K562 (cell line): ENCODE results near the gene FRYL. TPM values are rescaled to one million over a fixed set of nuclear protein-coding genes. Genes with fewer than 3 reads are reported as not detected.

Source experiments
- ATAC-seq: fragments of 200-7000 bp; cut with Tn5 transposase; 3 replicates; pipeline ENCODE4 v1.9.1; 2020; ENCODE audit warnings: moderate library complexity
- BruUV-seq: library from RNA; stranded (reverse); fragments of 400-500 nt; replicated peaks from 2 replicates; lab custom pipeline; 2021; lab: Mats Ljungman, UMichigan
- CTCF ChIA-PET: fragments of 300-600 bp; formaldehyde crosslinking; extraction: SDS; loops from one replicate; lab custom pipeline; 2021; ENCODE audit warnings: low intra/inter-chr PET ratio; lab: Yijun Ruan, JAX
- POLR2A ChIA-PET: fragments of 300-600, 350-650 bp; sonication (Branson Sonifier 250); formaldehyde crosslinking; extraction: SDS; loops from one replicate; lab custom pipeline; 2021; ENCODE audit warnings: antibody characterized with exemption, inconsistent platforms; lab: Yijun Ruan, JAX
- DNase-seq, 4 experiments: peaks; one replicate each; pipeline versions ENCODE4 v3.0.0 to v3.0.0-alpha.2; 2011 to 2018; ENCODE audit warnings: low spot score in 3 of 4, mixed read lengths in 3 of 4; ENCODE audit errors: extremely low read depth in 1 of 4
- FAIRE-seq: peaks from 2 replicates; lab custom pipeline; 2011; peaks lifted over from hg19 to GRCh38; lab: Jason Lieb, UNC
- H2AFZ ChIP-seq: 2 replicates; pipeline ENCODE4 v1.6.0; 2011; ENCODE audit warnings: low read depth, low read length, control low read depth, inconsistent platforms
- H3K27ac ChIP-seq: fragments of 200-600 bp; 3 replicates; pipeline ENCODE4 v1.8.0; 2011; ENCODE audit warnings: low read depth, mild to moderate bottlenecking, control low read depth, inconsistent platforms, low read length, moderate library complexity, mixed read lengths; ENCODE audit errors: extremely low read depth
- H3K27me3 ChIP-seq, 2 experiments: fragments of 300-600 bp in 1 of 2; 2 replicates in 1 of 2; 3 replicates in 1 of 2; pipeline versions ENCODE4 v1.6.0 to v1.8.0; 2011; ENCODE audit warnings: inconsistent platforms in 2 of 2, low read length in 2 of 2, mild to moderate bottlenecking in 1 of 2, mixed read lengths in 1 of 2, moderate library complexity in 1 of 2; ENCODE audit not compliant: control insufficient read depth in 2 of 2, insufficient read depth in 2 of 2
- H3K36me3 ChIP-seq: fragments of 300-600 bp; 3 replicates; pipeline ENCODE4 v1.8.0; 2011; ENCODE audit warnings: mild to moderate bottlenecking, low read length, inconsistent platforms; ENCODE audit not compliant: control insufficient read depth, insufficient read depth
- H3K4me1 ChIP-seq, 2 experiments: fragments of 200-600 bp in 1 of 2; replicated peaks in 1 of 2; 2 replicates in 1 of 2; 3 replicates in 1 of 2; pipeline versions ENCODE4 v1.5.1 to v1.8.0; 2011; ENCODE audit warnings: inconsistent platforms in 2 of 2, low read length in 2 of 2, mild to moderate bottlenecking in 1 of 2, mixed read lengths in 1 of 2, moderate library complexity in 1 of 2; ENCODE audit not compliant: control insufficient read depth in 2 of 2, insufficient read depth in 2 of 2
- H3K4me2 ChIP-seq: 2 replicates; pipeline ENCODE4 v1.6.1; 2011; ENCODE audit warnings: low read length, control low read depth, inconsistent platforms, mixed read lengths; ENCODE audit not compliant: insufficient read depth
- H3K4me3 ChIP-seq: fragments of 200-600 bp; sonication (generic), shearing (Covaris generic); 2 replicates; pipeline ENCODE4 v1.5.1; 2016; ENCODE audit warnings: control low read depth, inconsistent platforms
- H3K79me2 ChIP-seq: fragments of 200-600 bp; 3 replicates; pipeline ENCODE4 v1.8.0; 2011; ENCODE audit warnings: low read length, inconsistent platforms; ENCODE audit not compliant: control insufficient read depth, insufficient read depth
- H3K9ac ChIP-seq, 2 experiments: 2 replicates each; pipeline versions ENCODE4 v1.6.0 to v1.6.1; 2011; ENCODE audit warnings: low read depth in 2 of 2, low read length in 2 of 2, control low read depth in 1 of 2, inconsistent platforms in 1 of 2, mild to moderate bottlenecking in 1 of 2, mixed read lengths in 1 of 2; ENCODE audit not compliant: insufficient read depth in 1 of 2
- H3K9me1 ChIP-seq: one replicate; pipeline ENCODE4 v1.6.0; 2011; ENCODE audit warnings: inconsistent platforms, mild to moderate bottlenecking, low read length, moderate library complexity; ENCODE audit not compliant: control insufficient read depth, insufficient read depth
- H3K9me3 ChIP-seq: replicated peaks from 2 replicates; pipeline ENCODE4 v1.5.1; 2011; ENCODE audit warnings: low read depth, low read length, inconsistent platforms; ENCODE audit not compliant: control insufficient read depth, insufficient read depth
- H4K20me1 ChIP-seq: replicated peaks from 2 replicates; pipeline ENCODE4 v1.6.1; 2011; ENCODE audit warnings: low read length, inconsistent platforms, mixed read lengths; ENCODE audit not compliant: control insufficient read depth, insufficient read depth
- ARID1B ChIP-seq: fragments of 450-650 bp; IDR thresholded peaks from 2 replicates; pipeline ENCODE4 v1.6.1; 2016; ENCODE audit warnings: antibody characterized with exemption, mild to moderate bottlenecking, inconsistent platforms
- CBX2 ChIP-seq: fragments of 200-600 bp; sonication (generic); IDR thresholded peaks from one replicate; pipeline ENCODE4 v1.6.1; 2012; ENCODE audit warnings: mild to moderate bottlenecking, low read length, inconsistent platforms; ENCODE audit not compliant: insufficient read depth, poor library complexity, severe bottlenecking
- FOSL1 ChIP-seq: fragments of 200-800 bp; sonication (Bioruptor generic); conservative IDR thresholded peaks from 2 replicates; pipeline ENCODE4 v1.6.1; 2016; ENCODE audit warnings: missing genetic modification characterization, missing compliant biosample characterization
- FOXP1 ChIP-seq: sonication (generic); formaldehyde crosslinking; IDR thresholded peaks from 2 replicates; pipeline ENCODE4 v1.8.0; 2022; ENCODE audit warnings: mild to moderate bottlenecking, missing genetic modification reagents
- JUND ChIP-seq, 2 experiments: IDR thresholded peaks; 2 replicates in 1 of 2; 3 replicates in 1 of 2; pipeline ENCODE4 v1.6.1; 2011; ENCODE audit warnings: borderline replicate concordance in 2 of 2, low read depth in 2 of 2, low read length in 2 of 2, improper control_type of control experiment in 1 of 2, missing biosample characterization in 1 of 2, missing genetic modification characterization in 1 of 2, missing genetic modification reagents in 1 of 2
- MCM5 ChIP-seq: fragments of 450-650 bp; IDR thresholded peaks from 2 replicates; pipeline ENCODE4 v1.6.1; 2016; ENCODE audit warnings: low read depth
- POLR2H ChIP-seq: IDR thresholded peaks from 2 replicates; pipeline ENCODE4 v1.6.1; 2016; ENCODE audit warnings: missing genetic modification characterization, low read depth, mild to moderate bottlenecking, control low read depth, missing compliant biosample characterization, moderate library complexity
- PYGO2 ChIP-seq: fragments of 450-650 bp; IDR thresholded peaks from 2 replicates; pipeline ENCODE4 v1.6.1; 2016; ENCODE audit warnings: mild to moderate bottlenecking, missing genetic modification characterization, moderate library complexity, missing compliant biosample characterization
- RFX1 ChIP-seq: fragments of 450-650 bp; IDR thresholded peaks from 2 replicates; pipeline ENCODE4 v1.6.1; 2016; ENCODE audit warnings: mild to moderate bottlenecking, moderate library complexity
- RNF2 ChIP-seq: sonication (generic); IDR thresholded peaks from 2 replicates; pipeline ENCODE4 v1.6.1; 2016
- USF1 ChIP-seq: sonication (generic); formaldehyde crosslinking; IDR thresholded peaks from 2 replicates; pipeline ENCODE4 v1.9.0; 2022; ENCODE audit warnings: mild to moderate bottlenecking, missing genetic modification reagents
- ZBTB26 ChIP-seq: fragments of 450-650 bp; formaldehyde crosslinking; IDR thresholded peaks from 2 replicates; pipeline ENCODE4 v1.4.0; 2022; ENCODE audit warnings: missing genetic modification characterization
- ZNF561 ChIP-seq: fragments of 450-650 bp; formaldehyde crosslinking; conservative IDR thresholded peaks from 2 replicates; pipeline ENCODE4 v1.4.0; 2020; ENCODE audit warnings: mild to moderate bottlenecking, moderate library complexity
- WGBS: fragments of 100-300 bp; shearing (Covaris generic); methylation state at CpG from one replicate; pipeline ENCODE4 v1.1.6; 2016; ENCODE audit warnings: low coverage, mixed read lengths; ENCODE audit not compliant: insufficient coverage; ENCODE audit errors: missing lambda C conversion rate; 5-methylcytosine and 5-hydroxymethylcytosine counted together
- in situ Hi-C: fragments of 300-500 bp; cut with MboI; formaldehyde crosslinking; loops from 4 replicates; pipeline ENCODE4 v1.15.0; 2018; ENCODE audit warnings: inconsistent platforms, mixed read lengths
- intact Hi-C: fragments of 100-400 bp; cut with micrococcal nuclease; formaldehyde crosslinking; loops from 2 replicates; pipeline ENCODE4 v1.14.2; 2022
- polyA plus RNA-seq, 8 experiments: library from polyadenylated mRNA; depleted of rRNA in 4 of 8; stranded (reverse) in 5 of 8; unstranded in 3 of 8; fragments of >200 nt; fragmentation: Nextera tagmentation in 2 of 8; fragmentation: Illumina TruSeq in 1 of 8; extraction: Ambion mirVana in 2 of 8; extraction: Trizol in 1 of 8; gene quantifications; 2 replicates each; pipeline versions ENCODE4 v1.2.1 to v1.2.3, GENCODE V29; 2011 to 2014; ENCODE audit warnings: inconsistent platforms in 1 of 8, missing spikeins in 1 of 8
- total RNA-seq, 7 experiments: library from RNA; depleted of rRNA in 6 of 7; stranded (reverse); fragments of >200 nt in 6 of 7; fragmentation: Illumina TruSeq in 2 of 7; extraction: Trizol in 2 of 7; gene quantifications; 2 replicates each; pipeline versions ENCODE4 v1.2.1 to v1.2.3, GENCODE V29; 2011 to 2021; ENCODE audit warnings: low replicate concordance in 1 of 7
- TF ChIP-seq, protein P1 (sequence below): fragments of 150-350 bp; IDR thresholded peaks from 2 replicates; pipeline ENCODE4 v1.6.1; 2014; ENCODE audit warnings: low read depth, mild to moderate bottlenecking, low read length, borderline replicate concordance

FRYL gene
- total and polyA plus RNA-seq, 9 of the 15 experiments (the other 6 are each of a cell fraction or from before 2014, with no cell fraction given) = 7.2 to 34.9 (median 15.9) TPM

- H3K9me1 ChIP-seq = no peaks in the 10 kb centered on the region
- H3K9ac ChIP-seq = no peak overlapping the region
- TF ChIP-seq JUND (IDR thresholded peaks at IDR 0.05; ENCODE audit: borderline replicate concordance, low read depth, low read length) (peak; percentile 51; the same call in 1 of the 2 replicates), JUND (tag; IDR thresholded peaks at IDR 0.05; ENCODE audit: borderline replicate concordance, low read depth, low read length) (no peak), RNF2 (no peak), FOXP1 (no peak), FOSL1 (tag) (peak; percentile 65), PYGO2 (tag) (no peak), ZBTB26 (no peak), CBX2 (no peak), POLR2H (no peak), RFX1 (no peak), ZNF561 (CRISPR knock-in tag) (no peak), ARID1B (no peak), USF1 (CRISPR knock-in tag) (no peak), MCM5 (no peak)
- TF ChIP-seq, protein P1, sequence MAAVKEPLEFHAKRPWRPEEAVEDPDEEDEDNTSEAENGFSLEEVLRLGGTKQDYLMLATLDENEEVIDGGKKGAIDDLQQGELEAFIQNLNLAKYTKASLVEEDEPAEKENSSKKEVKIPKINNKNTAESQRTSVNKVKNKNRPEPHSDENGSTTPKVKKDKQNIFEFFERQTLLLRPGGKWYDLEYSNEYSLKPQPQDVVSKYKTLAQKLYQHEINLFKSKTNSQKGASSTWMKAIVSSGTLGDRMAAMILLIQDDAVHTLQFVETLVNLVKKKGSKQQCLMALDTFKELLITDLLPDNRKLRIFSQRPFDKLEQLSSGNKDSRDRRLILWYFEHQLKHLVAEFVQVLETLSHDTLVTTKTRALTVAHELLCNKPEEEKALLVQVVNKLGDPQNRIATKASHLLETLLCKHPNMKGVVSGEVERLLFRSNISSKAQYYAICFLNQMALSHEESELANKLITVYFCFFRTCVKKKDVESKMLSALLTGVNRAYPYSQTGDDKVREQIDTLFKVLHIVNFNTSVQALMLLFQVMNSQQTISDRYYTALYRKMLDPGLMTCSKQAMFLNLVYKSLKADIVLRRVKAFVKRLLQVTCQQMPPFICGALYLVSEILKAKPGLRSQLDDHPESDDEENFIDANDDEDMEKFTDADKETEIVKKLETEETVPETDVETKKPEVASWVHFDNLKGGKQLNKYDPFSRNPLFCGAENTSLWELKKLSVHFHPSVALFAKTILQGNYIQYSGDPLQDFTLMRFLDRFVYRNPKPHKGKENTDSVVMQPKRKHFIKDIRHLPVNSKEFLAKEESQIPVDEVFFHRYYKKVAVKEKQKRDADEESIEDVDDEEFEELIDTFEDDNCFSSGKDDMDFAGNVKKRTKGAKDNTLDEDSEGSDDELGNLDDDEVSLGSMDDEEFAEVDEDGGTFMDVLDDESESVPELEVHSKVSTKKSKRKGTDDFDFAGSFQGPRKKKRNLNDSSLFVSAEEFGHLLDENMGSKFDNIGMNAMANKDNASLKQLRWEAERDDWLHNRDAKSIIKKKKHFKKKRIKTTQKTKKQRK = no peak
- FAIRE-seq (no peak), ATAC-seq (no peak), DNase-seq (no peak)
- 77% methylated on average over 6 of the region's 6 CpGs for WGBS
- ChIA-PET CTCF (interaction anchor here (0.9 kb wide), 1 partner anchor 387 kb away, joined by 3 read pairs; no protein-coding TSS in a partner anchor), POLR2A (no interaction called here)
- H3K27me3 ChIP-seq = no peaks in the 10 kb centered on the region
- peaks cover 29% of the 10 kb centered on the region; the same call in 2 of the 3 replicates for H3K36me3 ChIP-seq
- no peak overlapping the region for H2AFZ ChIP-seq
- H3K9me3 ChIP-seq = no peaks in the 10 kb centered on the region
- no TSS peak for BruUV-seq
- no peaks in the 10 kb centered on the region for H3K79me2 ChIP-seq
- no peak overlapping the region for H3K27ac ChIP-seq
- intact Hi-C loops = no loop called here
- H3K4me2 ChIP-seq = no peak overlapping the region
- no peaks in the 10 kb centered on the region for H3K4me1 ChIP-seq
- in situ Hi-C loops = loop anchor here (5.0 kb wide), 1 partner anchor 381 kb away; no protein-coding TSS in a partner anchor
- 0 out of 2 replicates have a peak, but pooled peaks cover 3% of the 10 kb centered on the region for H4K20me1 ChIP-seq
- H3K4me3 ChIP-seq = no peak overlapping the region
Measured at GRCh38 chr4:48575964-48576363, 204.1 kb downstream of the FRYL start.
